Astrocyte (in vitro differentiated cells and primary cell): ENCODE data around the gene LRRC9.

Experiments
- CTCF ChIP-seq: IDR thresholded peaks from 2 replicates; pipeline ENCODE4 v1.5.1; 2011; ENCODE audit warnings: low read depth, mild to moderate bottlenecking, inconsistent platforms, low read length, moderate library complexity; ENCODE audit not compliant: insufficient read depth
- EZH2 ChIP-seq: IDR thresholded peaks from 2 replicates; pipeline ENCODE4 v1.6.1; 2012; ENCODE audit warnings: mild to moderate bottlenecking, low read length, inconsistent platforms; ENCODE audit not compliant: insufficient read depth

DNA sequence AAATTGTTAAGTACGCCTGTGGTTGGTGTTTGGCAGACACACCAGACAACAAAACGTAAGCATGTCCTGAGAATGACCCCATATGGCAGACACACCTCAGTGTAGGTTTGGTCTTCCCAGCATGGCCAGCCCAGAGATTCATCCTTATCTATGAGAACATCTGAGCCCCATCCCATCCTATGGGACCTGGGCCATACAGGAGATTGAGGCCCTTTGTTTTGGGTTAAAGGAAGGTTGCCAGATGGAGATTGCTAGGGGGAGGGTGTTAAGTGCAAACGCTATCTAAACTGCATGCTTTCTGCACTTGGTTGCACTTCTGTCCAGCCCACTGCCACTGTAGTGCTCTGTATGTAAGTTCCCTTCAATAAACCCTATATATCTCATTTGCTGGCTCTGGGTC is 167.7 kb downstream of the LRRC9 start:
- TF ChIP-seq CTCF (no peak), EZH2 (no peak)
